ENCODE measurements around the gene S100A13. TPM values are rescaled to one million over a fixed set of nuclear protein-coding genes. Genes with fewer than 3 reads are reported as not detected.

The S100A13 gene
- total and polyA plus RNA-seq, 3 donors from 2014 or later = 54.2 to 90.9 (median 78.2) TPM

DNA sequence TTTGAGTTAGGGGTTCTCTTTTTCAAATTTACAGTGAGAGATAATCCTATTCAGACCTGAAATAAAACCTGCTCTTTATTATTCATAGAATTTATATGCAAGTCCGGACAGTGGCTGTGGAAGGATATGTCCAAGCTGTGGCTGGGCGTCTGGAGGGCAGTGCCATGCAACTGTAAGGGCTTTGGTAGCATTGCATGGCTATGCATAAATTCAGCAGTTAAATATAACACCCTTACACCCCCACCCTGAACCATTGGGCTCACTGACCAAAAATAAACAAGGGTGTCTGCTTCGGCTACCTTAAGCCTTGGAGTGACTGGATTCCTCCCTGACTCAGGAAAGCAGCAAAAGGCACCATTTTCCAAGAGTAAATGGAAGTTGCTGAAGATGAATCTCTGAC is 12.0 kb upstream of the S100A13 start:
- Histone ChIP-seq H3K27me3 (no peaks in the 10 kb centered on the region), H3K36me3 (ENCODE audit: low read depth, missing control alignments) (no peaks in the 10 kb centered on the region), H3K4me3 (no peak overlapping the region), H3K9me3 (no peaks in the 10 kb centered on the region), H3K27ac (no peak overlapping the region), H3K4me1 (peaks cover 18% of the 10 kb centered on the region)
- 87 to 96% methylated on average over 3 of the region's 3 CpGs for WGBS, 2 donors
- intact Hi-C loops (cut with DNase I; ENCODE audit: low total_unique reads) = no loop called here
- no peak for DNase-seq
- TF ChIP-seq, protein P1, sequence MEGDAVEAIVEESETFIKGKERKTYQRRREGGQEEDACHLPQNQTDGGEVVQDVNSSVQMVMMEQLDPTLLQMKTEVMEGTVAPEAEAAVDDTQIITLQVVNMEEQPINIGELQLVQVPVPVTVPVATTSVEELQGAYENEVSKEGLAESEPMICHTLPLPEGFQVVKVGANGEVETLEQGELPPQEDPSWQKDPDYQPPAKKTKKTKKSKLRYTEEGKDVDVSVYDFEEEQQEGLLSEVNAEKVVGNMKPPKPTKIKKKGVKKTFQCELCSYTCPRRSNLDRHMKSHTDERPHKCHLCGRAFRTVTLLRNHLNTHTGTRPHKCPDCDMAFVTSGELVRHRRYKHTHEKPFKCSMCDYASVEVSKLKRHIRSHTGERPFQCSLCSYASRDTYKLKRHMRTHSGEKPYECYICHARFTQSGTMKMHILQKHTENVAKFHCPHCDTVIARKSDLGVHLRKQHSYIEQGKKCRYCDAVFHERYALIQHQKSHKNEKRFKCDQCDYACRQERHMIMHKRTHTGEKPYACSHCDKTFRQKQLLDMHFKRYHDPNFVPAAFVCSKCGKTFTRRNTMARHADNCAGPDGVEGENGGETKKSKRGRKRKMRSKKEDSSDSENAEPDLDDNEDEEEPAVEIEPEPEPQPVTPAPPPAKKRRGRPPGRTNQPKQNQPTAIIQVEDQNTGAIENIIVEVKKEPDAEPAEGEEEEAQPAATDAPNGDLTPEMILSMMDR (IDR thresholded peaks at IDR 0.05) = no peak
- TF ChIP-seq POLR2A (IDR thresholded peaks at IDR 0.05) = no peak

DNA sequence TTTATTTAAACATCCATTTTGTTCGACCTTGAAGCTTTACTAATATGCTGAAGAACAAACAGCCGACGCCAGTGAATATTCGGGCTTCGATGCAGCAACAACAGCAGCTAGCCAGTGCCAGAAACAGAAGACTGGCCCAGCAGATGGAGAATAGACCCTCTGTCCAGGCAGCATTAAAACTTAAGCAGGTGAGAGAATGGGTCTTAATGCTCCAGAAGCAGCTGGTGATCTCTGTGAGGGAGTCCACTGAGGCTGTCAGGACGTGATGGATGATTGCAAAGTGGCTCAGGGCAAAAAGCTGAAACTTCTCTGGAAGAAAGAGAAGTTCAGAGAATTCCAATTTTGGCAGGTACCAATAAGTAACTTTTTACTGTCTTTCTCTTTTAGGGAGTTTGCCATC is 11.0 kb upstream of the S100A13 start:
- intact Hi-C loops (cut with DNase I; ENCODE audit: low total_unique reads) = no loop called here
- no peak for DNase-seq
- peaks cover 10% of the 10 kb centered on the region for H3K4me1 ChIP-seq
- WGBS, 2 donors = 46 to 52% methylated on average over 6 of the region's 6 CpGs
- no peak for TF ChIP-seq POLR2A (IDR thresholded peaks at IDR 0.05)
- TF ChIP-seq, protein P1 (IDR thresholded peaks at IDR 0.05) = no peak
- no peak overlapping the region for H3K4me3 ChIP-seq
- H3K36me3 ChIP-seq (ENCODE audit: low read depth, missing control alignments) = no peaks in the 10 kb centered on the region
- no peaks in the 10 kb centered on the region for H3K9me3 ChIP-seq
- H3K27ac ChIP-seq = peak overlapping the region in 1 of 2 donors; percentile 98
- H3K27me3 ChIP-seq = no peaks in the 10 kb centered on the region

- Histone ChIP-seq H3K36me3 (ENCODE audit: low read depth, missing control alignments) (no peaks in the 10 kb centered on the region), H3K4me1 (peaks cover 7% of the 10 kb centered on the region), H3K9me3 (no peaks in the 10 kb centered on the region), H3K27ac (peak overlapping the region in 1 of 2 donors; percentile 98), H3K4me3 (no peak overlapping the region), H3K27me3 (no peaks in the 10 kb centered on the region)
- WGBS, 2 donors = 86 to 91% methylated on average over 9 of the region's 9 CpGs
- DNase-seq = no peak
- TF ChIP-seq, protein P1 (IDR thresholded peaks at IDR 0.05) = no peak
- no peak for TF ChIP-seq POLR2A (IDR thresholded peaks at IDR 0.05)
- intact Hi-C loops (cut with DNase I; ENCODE audit: low total_unique reads) = no loop called here
These were observed 9.0 kb upstream of the S100A13 start for GRCh38 chr1:153636312-153636711.

- H3K36me3 ChIP-seq (ENCODE audit: low read depth, missing control alignments) = no peaks in the 10 kb centered on the region
- 67 to 70% methylated on average over 7 of the region's 7 CpGs for WGBS, 2 donors
- intact Hi-C loops (cut with DNase I; ENCODE audit: low total_unique reads) = no loop called here
These were observed 8.6 kb upstream of the S100A13 start for GRCh38 chr1:153635872-153636271.

More at GRCh38 chr1:153635872-153636271, 8.6 kb upstream of the S100A13 start:
- no peaks in the 10 kb centered on the region for H3K27me3 ChIP-seq
- H3K9me3 ChIP-seq = no peaks in the 10 kb centered on the region
- H3K4me1 ChIP-seq = peaks cover 7% of the 10 kb centered on the region
- DNase-seq = no peak
- no peak overlapping the region for H3K4me3 ChIP-seq
- TF ChIP-seq POLR2A (IDR thresholded peaks at IDR 0.05) = no peak
- TF ChIP-seq, protein P1 (IDR thresholded peaks at IDR 0.05) = no peak
- H3K27ac ChIP-seq = peak overlapping the region; percentile 98 to 100
